K562 (cell line): ENCODE data around the gene AKT1. TPM values are rescaled to one million over a fixed set of nuclear protein-coding genes. Genes with fewer than 3 reads are reported as not detected.

Source experiments
- BRD9 ChIP-seq: fragments of 450-650 bp; IDR thresholded peaks from 2 replicates; pipeline ENCODE4 v1.6.1; 2018; ENCODE audit warnings: low read depth; ENCODE audit not compliant: partially characterized antibody
- CGGBP1 ChIP-seq: fragments of 250-450 bp; sonication (Bioruptor Pico); IDR thresholded peaks from 2 replicates; pipeline ENCODE4 v1.9.0; 2021; ENCODE audit warnings: mild to moderate bottlenecking
- EWSR1 ChIP-seq: fragments of 450-650 bp; IDR thresholded peaks from 2 replicates; pipeline ENCODE4 v1.6.1; 2018; ENCODE audit warnings: borderline replicate concordance, mild to moderate bottlenecking, low read depth, moderate library complexity; ENCODE audit not compliant: partially characterized antibody
- HDAC8 ChIP-seq: fragments of 450-650 bp; IDR thresholded peaks from 2 replicates; pipeline ENCODE4 v1.6.1; 2016; ENCODE audit warnings: mild to moderate bottlenecking, missing genetic modification characterization, moderate library complexity, missing compliant biosample characterization
- KDM2B ChIP-seq: fragments of 250-450 bp; sonication (Bioruptor Pico); IDR thresholded peaks from 2 replicates; pipeline ENCODE4 v1.8.0; 2021; ENCODE audit warnings: mild to moderate bottlenecking, moderate library complexity
- LARP7 ChIP-seq: fragments of 450-650 bp; IDR thresholded peaks from 2 replicates; pipeline ENCODE4 v1.6.1; 2016
- NCOA4 ChIP-seq: fragments of 450-650 bp; IDR thresholded peaks from 2 replicates; pipeline ENCODE4 v1.6.1; 2018; ENCODE audit warnings: mild to moderate bottlenecking; ENCODE audit not compliant: partially characterized antibody
- NRF1 ChIP-seq, 2 experiments: fragments of 450-650 bp; IDR thresholded peaks in 1 of 2; conservative IDR thresholded peaks in 1 of 2; 2 replicates each; pipeline ENCODE4 v1.6.1; 2014; ENCODE audit warnings: mild to moderate bottlenecking in 2 of 2
- POU5F1 ChIP-seq: fragments of 150-350 bp; IDR thresholded peaks from 2 replicates; pipeline ENCODE4 v1.6.1; 2014; ENCODE audit warnings: borderline replicate concordance, low read length, low read depth, mild to moderate bottlenecking; ENCODE audit not compliant: partially characterized antibody
- SAFB ChIP-seq: fragments of 200-400 bp; formaldehyde crosslinking; IDR thresholded peaks from 2 replicates; pipeline ENCODE4 v1.6.1; 2017; ENCODE audit warnings: low read depth, low read length, borderline replicate concordance
- SP1 ChIP-seq: sonication (generic); formaldehyde crosslinking; IDR thresholded peaks from 2 replicates; pipeline ENCODE4 v1.8.1; 2022; ENCODE audit warnings: mild to moderate bottlenecking, missing genetic modification reagents
- THRB ChIP-seq: fragments of 450-650 bp; formaldehyde crosslinking; conservative IDR thresholded peaks from 2 replicates; pipeline ENCODE4 v1.4.0; 2022; ENCODE audit warnings: mild to moderate bottlenecking, missing genetic modification characterization
- TRIM25 ChIP-seq: fragments of 450-650 bp; IDR thresholded peaks from 2 replicates; pipeline ENCODE4 v1.7.0; 2016; ENCODE audit warnings: borderline replicate concordance
- ZFP30 ChIP-seq: fragments of 250-450 bp; sonication (Bioruptor Pico); IDR thresholded peaks from 2 replicates; pipeline ENCODE4 v1.8.0; 2022; ENCODE audit warnings: moderate library complexity, mild to moderate bottlenecking, inconsistent platforms, borderline replicate concordance
- ZHX1 ChIP-seq: fragments of 150-350 bp; conservative IDR thresholded peaks from 2 replicates; pipeline ENCODE4 v1.6.1; 2014; ENCODE audit warnings: low read length
- ZNF282 ChIP-seq: sonication (generic); formaldehyde crosslinking; IDR thresholded peaks from 2 replicates; pipeline ENCODE4 v1.8.1; 2023; ENCODE audit warnings: missing genetic modification reagents
- ZNF444 ChIP-seq: fragments of 250-450 bp; sonication (Bioruptor Pico); IDR thresholded peaks from 2 replicates; pipeline ENCODE4 v1.4.0; 2020; ENCODE audit warnings: mild to moderate bottlenecking, moderate library complexity
- ZSCAN29 ChIP-seq: fragments of 450-650 bp; IDR thresholded peaks from 2 replicates; pipeline ENCODE4 v1.6.1; 2017
- polyA plus RNA-seq, 8 experiments: library from polyadenylated mRNA; depleted of rRNA in 4 of 8; stranded (reverse) in 5 of 8; unstranded in 3 of 8; fragments of >200 nt; fragmentation: Nextera tagmentation in 2 of 8; fragmentation: Illumina TruSeq in 1 of 8; extraction: Ambion mirVana in 2 of 8; extraction: Trizol in 1 of 8; gene quantifications; 2 replicates each; pipeline versions ENCODE4 v1.2.1 to v1.2.3, GENCODE V29; 2011 to 2014; ENCODE audit warnings: inconsistent platforms in 1 of 8, missing spikeins in 1 of 8
- total RNA-seq, 7 experiments: library from RNA; depleted of rRNA in 6 of 7; stranded (reverse); fragments of >200 nt in 6 of 7; fragmentation: Illumina TruSeq in 2 of 7; extraction: Trizol in 2 of 7; gene quantifications; 2 replicates each; pipeline versions ENCODE4 v1.2.1 to v1.2.3, GENCODE V29; 2011 to 2021; ENCODE audit warnings: low replicate concordance in 1 of 7

Gene AKT1
- total and polyA plus RNA-seq, 9 of the 15 experiments (the other 6 are each of a cell fraction or from before 2014, with no cell fraction given) = 0.49 to 132 (median 75.1) TPM

- no peak for TF ChIP-seq TRIM25
- no peak for TF ChIP-seq NRF1 (conservative IDR thresholded peaks at IDR 0.05 in 1 of 2, IDR thresholded peaks at IDR 0.05 in 1 of 2)
- no peak for TF ChIP-seq LARP7
- TF ChIP-seq SAFB = no peak
- TF ChIP-seq EWSR1 = no peak
- TF ChIP-seq ZFP30 (CRISPR knock-in tag) = no peak
- TF ChIP-seq KDM2B (CRISPR knock-in tag) = no peak
- no peak for TF ChIP-seq ZHX1
- TF ChIP-seq THRB = no peak
- TF ChIP-seq ZNF282 = no peak
- no peak for TF ChIP-seq SP1 (CRISPR knock-in tag)
- TF ChIP-seq ZNF444 (CRISPR knock-in tag) = no peak
- no peak for TF ChIP-seq ZSCAN29
- TF ChIP-seq POU5F1 = no peak
- no peak for TF ChIP-seq BRD9
- TF ChIP-seq CGGBP1 (CRISPR knock-in tag) = no peak
- TF ChIP-seq HDAC8 (tag) = no peak
- no peak for TF ChIP-seq NCOA4
Measured at GRCh38 chr14:104805326-104805678, 9.8 kb upstream of the AKT1 start (continued).
